Uterus (tissue), 4 donors: ENCODE data around the gene DUSP1. TPM values are rescaled to one million over a fixed set of nuclear protein-coding genes. Genes with fewer than 3 reads are reported as not detected.

Experiments
- DNase-seq, 2 donors: peaks; one replicate each; pipeline ENCODE4 v3.0.0-alpha.2; 2019 to 2020
- H3K27ac ChIP-seq, 2 donors: fragments of 200-600 bp; sonication (generic); 1 replicate in 1 of 2; 2 replicates in 1 of 2; pipeline ENCODE4 v1.5.1; 2016 to 2018
- H3K27me3 ChIP-seq, 2 donors: fragments of 200-600 bp; sonication (generic); one replicate each; pipeline ENCODE4 v1.5.1; 2018 to 2019; ENCODE audit warnings: control low read depth in 1 of 2
- H3K36me3 ChIP-seq, 2 donors: fragments of 200-600 bp; sonication (generic); one replicate each; pipeline ENCODE4 v1.5.1; 2019; ENCODE audit warnings: control low read depth in 1 of 2
- H3K4me1 ChIP-seq, 2 donors: fragments of 200-600 bp; sonication (generic); one replicate each; pipeline ENCODE4 v1.5.1; 2018 to 2019; ENCODE audit warnings: control low read depth in 1 of 2
- H3K4me3 ChIP-seq, 2 donors: fragments of 200-600 bp; sonication (generic); 1 replicate in 1 of 2; 2 replicates in 1 of 2; pipeline ENCODE4 v1.5.1; 2018 to 2019; ENCODE audit warnings: mild to moderate bottlenecking in 1 of 2
- H3K9me3 ChIP-seq, 2 donors: fragments of 200-600 bp; sonication (generic); one replicate each; pipeline ENCODE4 v1.5.1; 2019; ENCODE audit warnings: control low read depth in 1 of 2
- CTCF ChIP-seq, 4 experiments: fragments of 200-600 bp in 2 of 4; fragments of 450-650 bp in 2 of 4; sonication (generic) in 2 of 4; IDR thresholded peaks; one replicate each; pipeline ENCODE4 v1.5.1; 2016 to 2019; ENCODE audit warnings: antibody characterized with exemption in 4 of 4, mild to moderate bottlenecking in 2 of 4, moderate library complexity in 1 of 4
- POLR2A ChIP-seq, 2 donors: fragments of 450-650 bp; IDR thresholded peaks; one replicate each; pipeline ENCODE4 v1.6.1; 2016; ENCODE audit warnings: antibody characterized with exemption in 2 of 2, mild to moderate bottlenecking in 1 of 2, moderate library complexity in 1 of 2
- intact Hi-C: fragments of 100-400 bp; cut with DNase I; formaldehyde crosslinking; loops from one replicate; pipeline ENCODE4 v1.15.1; 2023; ENCODE audit warnings: low total_unique reads
- total RNA-seq, 4 donors: library from RNA; depleted of rRNA in 3 of 4; stranded (reverse); fragments of >200 nt in 3 of 4; gene quantifications; one replicate each; pipeline versions ENCODE4 v1.1.0 to v1.2.4, GENCODE V29; 2014 to 2023
- donor health status: DM: yes; HTN: yes; CAD: no.

DUSP1 gene
- total RNA-seq, 4 donors from 2014 or later: 189 to 2,046 (median 515) TPM

- H3K27me3 ChIP-seq: no peaks in the 10 kb centered on the region
- H3K4me1 ChIP-seq: peaks cover 0 to 10% of the 10 kb centered on the region in 2 donors
- H3K4me3 ChIP-seq: no peak overlapping the region
- TF ChIP-seq CTCF (IDR thresholded peaks at IDR 0.05): no peak
- no peak for TF ChIP-seq POLR2A (IDR thresholded peaks at IDR 0.05)
- intact Hi-C loops: loop anchor here (10.0 kb wide), 2 partner anchors 87 to 127 kb away; no protein-coding TSS in a partner anchor
- DNase-seq: peak; percentile 57 to 61
- H3K9me3 ChIP-seq: no peaks in the 10 kb centered on the region
- H3K36me3 ChIP-seq: no peaks in the 10 kb centered on the region
- H3K27ac ChIP-seq: peak overlapping the region; percentile 99
These were observed 7.2 kb upstream of the DUSP1 start for GRCh38 chr5:172777881-172778814.

- no peak for DNase-seq
- Histone ChIP-seq H3K36me3 (no peaks in the 10 kb centered on the region), H3K4me3 (no peak overlapping the region), H3K9me3 (no peaks in the 10 kb centered on the region), H3K27me3 (no peaks in the 10 kb centered on the region), H3K4me1 (peaks cover 0 to 11% of the 10 kb centered on the region in 2 donors), H3K27ac (peak overlapping the region; percentile 99)
- TF ChIP-seq CTCF (IDR thresholded peaks at IDR 0.05) (no peak), POLR2A (IDR thresholded peaks at IDR 0.05) (no peak)
- intact Hi-C loops: loop anchor here (10.0 kb wide), 2 partner anchors 89 to 129 kb away; no protein-coding TSS in a partner anchor
These were observed 5.2 kb upstream of the DUSP1 start for GRCh38 chr5:172776235-172776594.

GRCh38 chr5:172775326-172776234 lies 4.6 kb upstream of the DUSP1 start:
- peaks cover 0 to 11% of the 10 kb centered on the region in 2 donors for H3K4me1 ChIP-seq
- H3K36me3 ChIP-seq: no peaks in the 10 kb centered on the region
- H3K4me3 ChIP-seq: no peak overlapping the region
- no peak for TF ChIP-seq CTCF (IDR thresholded peaks at IDR 0.05)
- peak in 1 of 2 donors; percentile 8 for TF ChIP-seq POLR2A (IDR thresholded peaks at IDR 0.05)
- peak overlapping the region; percentile 99 for H3K27ac ChIP-seq
- intact Hi-C loops: loop anchor here (10.0 kb wide), 2 partner anchors 89 to 129 kb away; no protein-coding TSS in a partner anchor
- no peaks in the 10 kb centered on the region for H3K27me3 ChIP-seq
- no peaks in the 10 kb centered on the region for H3K9me3 ChIP-seq
- peak; percentile 74 to 87 for DNase-seq

GRCh38 chr5:172774561-172775315 lies 3.7 kb upstream of the DUSP1 start:
- no peak for TF ChIP-seq POLR2A (IDR thresholded peaks at IDR 0.05)
- no peak for TF ChIP-seq CTCF (IDR thresholded peaks at IDR 0.05)
- Histone ChIP-seq H3K9me3 (no peaks in the 10 kb centered on the region), H3K4me1 (peaks cover 0 to 11% of the 10 kb centered on the region in 2 donors), H3K36me3 (no peaks in the 10 kb centered on the region), H3K27ac (peak overlapping the region; percentile 99), H3K27me3 (no peaks in the 10 kb centered on the region), H3K4me3 (no peak overlapping the region)
- intact Hi-C loops: loop anchor here (10.0 kb wide), 2 partner anchors 90 to 130 kb away; no protein-coding TSS in a partner anchor
- no peak for DNase-seq
